ENCODE data around the gene STX18. TPM values are rescaled to one million over a fixed set of nuclear protein-coding genes. Genes with fewer than 3 reads are reported as not detected.
"Not testable (repeated sequence)": the region's sequence is repeated elsewhere in the genome, so short reads cannot be mapped to it uniquely, and the experiment has no call there.

Gene STX18
- total RNA-seq, 1 donor from 2014 or later: 21.1 TPM

- Mint-ChIP-seq H3K27me3 (ENCODE audit: low read depth) (no peaks in the 10 kb centered on the region), H3K36me3 (ENCODE audit: low read depth) (peaks cover 28% of the 10 kb centered on the region), H3K9me3 (ENCODE audit: low read depth) (no peaks in the 10 kb centered on the region), H3K4me1 (ENCODE audit: low read depth) (no peaks in the 10 kb centered on the region), H3K27ac (ENCODE audit: unreplicated experiment) (no peak overlapping the region), H3K4me3 (ENCODE audit: unreplicated experiment) (no peak overlapping the region)
- no peak for TF ChIP-seq CTCF (IDR thresholded peaks at IDR 0.05)
- DNase-seq (ENCODE audit: low spot score): peak; percentile 59
Observed at GRCh38 chr4:4422856-4423499, 118.9 kb downstream of the STX18 start.

GRCh38 chr4:4422117-4422516 is 119.7 kb downstream of the STX18 start:
- H3K9me3 Mint-ChIP-seq (ENCODE audit: low read depth); H3K4me1 Mint-ChIP-seq (ENCODE audit: low read depth); H3K27me3 Mint-ChIP-seq (ENCODE audit: low read depth); H3K27ac Mint-ChIP-seq (ENCODE audit: unreplicated experiment); H3K4me3 Mint-ChIP-seq (ENCODE audit: unreplicated experiment): not testable (repeated sequence)
- DNase-seq (ENCODE audit: low spot score): peak; percentile 44
- peaks cover 30% of the 10 kb centered on the region for H3K36me3 Mint-ChIP-seq (ENCODE audit: low read depth)

GRCh38 chr4:4421356-4421755 is 120.5 kb downstream of the STX18 start:
- no peak overlapping the region for H3K4me3 Mint-ChIP-seq (ENCODE audit: unreplicated experiment)
- no peaks in the 10 kb centered on the region for H3K4me1 Mint-ChIP-seq (ENCODE audit: low read depth)
- TF ChIP-seq CTCF (IDR thresholded peaks at IDR 0.05): no peak
- no peaks in the 10 kb centered on the region for H3K9me3 Mint-ChIP-seq (ENCODE audit: low read depth)
- peaks cover 26% of the 10 kb centered on the region for H3K36me3 Mint-ChIP-seq (ENCODE audit: low read depth)
- H3K27ac Mint-ChIP-seq (ENCODE audit: unreplicated experiment): no peak overlapping the region
- no peaks in the 10 kb centered on the region for H3K27me3 Mint-ChIP-seq (ENCODE audit: low read depth)
- DNase-seq (ENCODE audit: low spot score): peak; percentile 60

GRCh38 chr4:4420421-4420820 is 121.4 kb downstream of the STX18 start:
- no peaks in the 10 kb centered on the region for H3K27me3 Mint-ChIP-seq (ENCODE audit: low read depth)
- peak; percentile 82 for DNase-seq (ENCODE audit: low spot score)
- no peak overlapping the region for H3K4me3 Mint-ChIP-seq (ENCODE audit: unreplicated experiment)
- H3K4me1 Mint-ChIP-seq (ENCODE audit: low read depth): no peaks in the 10 kb centered on the region
- no peak overlapping the region for H3K27ac Mint-ChIP-seq (ENCODE audit: unreplicated experiment)
- TF ChIP-seq CTCF (IDR thresholded peaks at IDR 0.05): no peak
- no peaks in the 10 kb centered on the region for H3K9me3 Mint-ChIP-seq (ENCODE audit: low read depth)
- H3K36me3 Mint-ChIP-seq (ENCODE audit: low read depth): peaks cover 26% of the 10 kb centered on the region

GRCh38 chr4:4419896-4420295 is 122.0 kb downstream of the STX18 start:
- Mint-ChIP-seq H3K4me1 (ENCODE audit: low read depth) (no peaks in the 10 kb centered on the region), H3K36me3 (ENCODE audit: low read depth) (peaks cover 26% of the 10 kb centered on the region), H3K9me3 (ENCODE audit: low read depth) (no peaks in the 10 kb centered on the region), H3K4me3 (ENCODE audit: unreplicated experiment) (no peak overlapping the region), H3K27me3 (ENCODE audit: low read depth) (no peaks in the 10 kb centered on the region), H3K27ac (ENCODE audit: unreplicated experiment) (no peak overlapping the region)
- no peak for TF ChIP-seq CTCF (IDR thresholded peaks at IDR 0.05)
- DNase-seq (ENCODE audit: low spot score): peak; percentile 60
